Body of pancreas (tissue), 4 donors: ENCODE data around the gene DNAJB1.

Experiments
- POLR2A ChIP-seq, 3 donors: fragments of 450-650 bp; IDR thresholded peaks; one replicate each; pipeline ENCODE4 v1.6.1; 2016; ENCODE audit warnings: antibody characterized with exemption in 3 of 3, mild to moderate bottlenecking in 2 of 3
- TF ChIP-seq, protein P1 (sequence below), 7 experiments: fragments of 450-650 bp in 4 of 7; fragments of 200-600 bp in 3 of 7; sonication (generic) in 3 of 7; IDR thresholded peaks; one replicate each; pipeline ENCODE4 v1.5.1; 2016 to 2019; ENCODE audit warnings: antibody characterized with exemption in 7 of 7

DNA sequence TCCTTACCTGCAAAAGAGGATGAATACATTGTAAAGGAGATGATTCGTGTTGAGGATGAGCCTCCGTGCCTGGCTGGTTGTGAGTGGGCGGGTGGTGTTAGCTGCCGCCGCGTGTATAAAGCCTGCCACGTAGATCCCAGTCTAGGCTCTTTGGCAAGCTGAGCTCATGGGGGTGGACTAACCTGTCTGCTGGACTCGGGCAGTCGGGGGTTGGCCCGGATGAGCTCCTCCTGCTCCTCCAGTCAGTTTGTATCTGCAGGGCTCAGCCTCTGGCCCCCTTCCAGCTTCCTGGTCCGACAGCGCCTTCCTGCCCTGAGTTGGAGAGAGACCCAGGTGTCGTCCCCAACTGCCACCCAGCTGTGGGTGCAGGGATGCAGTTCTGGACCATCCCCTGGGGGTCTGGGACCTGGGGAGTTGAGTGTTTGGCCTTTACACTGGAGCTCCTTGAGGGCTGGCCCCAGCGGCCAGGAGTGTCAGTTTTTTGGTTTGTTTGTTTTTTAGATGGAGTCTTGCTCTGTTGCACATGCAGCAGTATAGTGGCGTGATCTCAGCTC is 32.1 kb upstream of the DNAJB1 start:
- TF ChIP-seq, protein P1, sequence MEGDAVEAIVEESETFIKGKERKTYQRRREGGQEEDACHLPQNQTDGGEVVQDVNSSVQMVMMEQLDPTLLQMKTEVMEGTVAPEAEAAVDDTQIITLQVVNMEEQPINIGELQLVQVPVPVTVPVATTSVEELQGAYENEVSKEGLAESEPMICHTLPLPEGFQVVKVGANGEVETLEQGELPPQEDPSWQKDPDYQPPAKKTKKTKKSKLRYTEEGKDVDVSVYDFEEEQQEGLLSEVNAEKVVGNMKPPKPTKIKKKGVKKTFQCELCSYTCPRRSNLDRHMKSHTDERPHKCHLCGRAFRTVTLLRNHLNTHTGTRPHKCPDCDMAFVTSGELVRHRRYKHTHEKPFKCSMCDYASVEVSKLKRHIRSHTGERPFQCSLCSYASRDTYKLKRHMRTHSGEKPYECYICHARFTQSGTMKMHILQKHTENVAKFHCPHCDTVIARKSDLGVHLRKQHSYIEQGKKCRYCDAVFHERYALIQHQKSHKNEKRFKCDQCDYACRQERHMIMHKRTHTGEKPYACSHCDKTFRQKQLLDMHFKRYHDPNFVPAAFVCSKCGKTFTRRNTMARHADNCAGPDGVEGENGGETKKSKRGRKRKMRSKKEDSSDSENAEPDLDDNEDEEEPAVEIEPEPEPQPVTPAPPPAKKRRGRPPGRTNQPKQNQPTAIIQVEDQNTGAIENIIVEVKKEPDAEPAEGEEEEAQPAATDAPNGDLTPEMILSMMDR (IDR thresholded peaks at IDR 0.05), result no peak
- no peak for TF ChIP-seq POLR2A (IDR thresholded peaks at IDR 0.05)
